K562 (cell line): ENCODE results near the gene ADM5.

Experiments used
- CTCF ChIP-seq, 3 experiments: IDR thresholded peaks in 2 of 3; conservative IDR thresholded peaks in 1 of 3; 2 replicates each; pipeline ENCODE4 v1.5.1; 2011 to 2012; ENCODE audit warnings: low read length in 3 of 3, mild to moderate bottlenecking in 3 of 3, control low read depth in 2 of 3, improper control_type of control experiment in 1 of 3, inconsistent platforms in 1 of 3, low read depth in 1 of 3, mixed read lengths in 1 of 3, moderate library complexity in 1 of 3; ENCODE audit not compliant: insufficient read depth in 2 of 3
- E2F6 ChIP-seq, 2 experiments: IDR thresholded peaks; 2 replicates each; pipeline ENCODE4 v1.6.1; 2011; ENCODE audit warnings: borderline replicate concordance in 1 of 2, control low read depth in 1 of 2, low read depth in 1 of 2, low read length in 1 of 2, mild to moderate bottlenecking in 1 of 2, mixed read lengths in 1 of 2, moderate library complexity in 1 of 2; ENCODE audit not compliant: insufficient read depth in 1 of 2, insufficient read length in 1 of 2, poor library complexity in 1 of 2, severe bottlenecking in 1 of 2; ENCODE audit errors: extremely low read depth in 1 of 2
- MEIS2 ChIP-seq: fragments of 450-650 bp; IDR thresholded peaks from 2 replicates; pipeline ENCODE4 v1.6.1; 2014; ENCODE audit warnings: mild to moderate bottlenecking; ENCODE audit not compliant: partially characterized antibody
- NFRKB ChIP-seq: fragments of 450-650 bp; IDR thresholded peaks from 2 replicates; pipeline ENCODE4 v1.6.1; 2016; ENCODE audit warnings: low read depth
- PHF8 ChIP-seq: fragments of 200-600 bp; sonication (generic); IDR thresholded peaks from 2 replicates; pipeline ENCODE4 v1.6.1; 2012; ENCODE audit warnings: mixed run types, mild to moderate bottlenecking, inconsistent platforms, low read length, moderate library complexity, borderline replicate concordance
- POLR2A ChIP-seq: fragments of 450-650 bp; conservative IDR thresholded peaks from 2 replicates; pipeline ENCODE4 v1.6.1; 2016

- TF ChIP-seq MEIS2 (no peak), E2F6 (IDR thresholded peaks at IDR 0.05; ENCODE audit: borderline replicate concordance in 1 of 2, extremely low read depth in 1 of 2, insufficient read depth in 1 of 2, insufficient read length in 1 of 2, low read depth in 1 of 2, low read length in 1 of 2, poor library complexity in 1 of 2, severe bottlenecking in 1 of 2) (no peak), POLR2A (no peak), CTCF (IDR thresholded peaks at IDR 0.05 in 2 of 3, conservative IDR thresholded peaks at IDR 0.05 in 1 of 3; ENCODE audit: insufficient read depth in 2 of 3, low read depth in 1 of 3, low read length in 3 of 3) (peak; percentile 72 to 89 (median 82)), PHF8 (no peak), NFRKB (no peak)
These were observed 11.3 kb upstream of the ADM5 start for GRCh38 chr19:49677901-49678674.
